K562 (cell line): Measurements from ENCODE around the gene FPGS. TPM values are rescaled to one million over a fixed set of nuclear protein-coding genes. Genes with fewer than 3 reads are reported as not detected.

Source experiments
- ATAC-seq: fragments of 200-7000 bp; cut with Tn5 transposase; 3 replicates; pipeline ENCODE4 v1.9.1; 2020; ENCODE audit warnings: moderate library complexity
- BruUV-seq: library from RNA; stranded (reverse); fragments of 400-500 nt; replicated peaks from 2 replicates; lab custom pipeline; 2021; lab: Mats Ljungman, UMichigan
- CTCF ChIA-PET: fragments of 300-600 bp; formaldehyde crosslinking; extraction: SDS; loops from one replicate; lab custom pipeline; 2021; ENCODE audit warnings: low intra/inter-chr PET ratio; lab: Yijun Ruan, JAX
- POLR2A ChIA-PET: fragments of 300-600, 350-650 bp; sonication (Branson Sonifier 250); formaldehyde crosslinking; extraction: SDS; loops from one replicate; lab custom pipeline; 2021; ENCODE audit warnings: antibody characterized with exemption, inconsistent platforms; lab: Yijun Ruan, JAX
- DNase-seq, 4 experiments: peaks; one replicate each; pipeline versions ENCODE4 v3.0.0 to v3.0.0-alpha.2; 2011 to 2018; ENCODE audit warnings: low spot score in 3 of 4, mixed read lengths in 3 of 4; ENCODE audit errors: extremely low read depth in 1 of 4
- FAIRE-seq: peaks from 2 replicates; lab custom pipeline; 2011; peaks lifted over from hg19 to GRCh38; lab: Jason Lieb, UNC
- H2AFZ ChIP-seq: 2 replicates; pipeline ENCODE4 v1.6.0; 2011; ENCODE audit warnings: low read depth, low read length, control low read depth, inconsistent platforms
- H3K27ac ChIP-seq: fragments of 200-600 bp; 3 replicates; pipeline ENCODE4 v1.8.0; 2011; ENCODE audit warnings: low read depth, mild to moderate bottlenecking, control low read depth, inconsistent platforms, low read length, moderate library complexity, mixed read lengths; ENCODE audit errors: extremely low read depth
- H3K27me3 ChIP-seq, 2 experiments: fragments of 300-600 bp in 1 of 2; 2 replicates in 1 of 2; 3 replicates in 1 of 2; pipeline versions ENCODE4 v1.6.0 to v1.8.0; 2011; ENCODE audit warnings: inconsistent platforms in 2 of 2, low read length in 2 of 2, mild to moderate bottlenecking in 1 of 2, mixed read lengths in 1 of 2, moderate library complexity in 1 of 2; ENCODE audit not compliant: control insufficient read depth in 2 of 2, insufficient read depth in 2 of 2
- H3K36me3 ChIP-seq: fragments of 300-600 bp; 3 replicates; pipeline ENCODE4 v1.8.0; 2011; ENCODE audit warnings: mild to moderate bottlenecking, low read length, inconsistent platforms; ENCODE audit not compliant: control insufficient read depth, insufficient read depth
- H3K4me1 ChIP-seq, 2 experiments: fragments of 200-600 bp in 1 of 2; replicated peaks in 1 of 2; 2 replicates in 1 of 2; 3 replicates in 1 of 2; pipeline versions ENCODE4 v1.5.1 to v1.8.0; 2011; ENCODE audit warnings: inconsistent platforms in 2 of 2, low read length in 2 of 2, mild to moderate bottlenecking in 1 of 2, mixed read lengths in 1 of 2, moderate library complexity in 1 of 2; ENCODE audit not compliant: control insufficient read depth in 2 of 2, insufficient read depth in 2 of 2
- H3K4me2 ChIP-seq: 2 replicates; pipeline ENCODE4 v1.6.1; 2011; ENCODE audit warnings: low read length, control low read depth, inconsistent platforms, mixed read lengths; ENCODE audit not compliant: insufficient read depth
- H3K4me3 ChIP-seq: fragments of 200-600 bp; sonication (generic), shearing (Covaris generic); 2 replicates; pipeline ENCODE4 v1.5.1; 2016; ENCODE audit warnings: control low read depth, inconsistent platforms
- H3K79me2 ChIP-seq: fragments of 200-600 bp; 3 replicates; pipeline ENCODE4 v1.8.0; 2011; ENCODE audit warnings: low read length, inconsistent platforms; ENCODE audit not compliant: control insufficient read depth, insufficient read depth
- H3K9ac ChIP-seq, 2 experiments: 2 replicates each; pipeline versions ENCODE4 v1.6.0 to v1.6.1; 2011; ENCODE audit warnings: low read depth in 2 of 2, low read length in 2 of 2, control low read depth in 1 of 2, inconsistent platforms in 1 of 2, mild to moderate bottlenecking in 1 of 2, mixed read lengths in 1 of 2; ENCODE audit not compliant: insufficient read depth in 1 of 2
- H3K9me1 ChIP-seq: one replicate; pipeline ENCODE4 v1.6.0; 2011; ENCODE audit warnings: inconsistent platforms, mild to moderate bottlenecking, low read length, moderate library complexity; ENCODE audit not compliant: control insufficient read depth, insufficient read depth
- H3K9me3 ChIP-seq: replicated peaks from 2 replicates; pipeline ENCODE4 v1.5.1; 2011; ENCODE audit warnings: low read depth, low read length, inconsistent platforms; ENCODE audit not compliant: control insufficient read depth, insufficient read depth
- H4K20me1 ChIP-seq: replicated peaks from 2 replicates; pipeline ENCODE4 v1.6.1; 2011; ENCODE audit warnings: low read length, inconsistent platforms, mixed read lengths; ENCODE audit not compliant: control insufficient read depth, insufficient read depth
- EHMT2 ChIP-seq: fragments of 450-650 bp; IDR thresholded peaks from 2 replicates; pipeline ENCODE4 v1.6.1; 2018; ENCODE audit warnings: antibody characterized with exemption
- HNRNPL ChIP-seq: fragments of 200-400 bp; formaldehyde crosslinking; IDR thresholded peaks from 2 replicates; pipeline ENCODE4 v1.6.1; 2017; ENCODE audit warnings: low read depth, mild to moderate bottlenecking, low read length
- HNRNPLL ChIP-seq: fragments of 200-400 bp; formaldehyde crosslinking; IDR thresholded peaks from 2 replicates; pipeline ENCODE4 v1.6.1; 2017; ENCODE audit warnings: low read length, low read depth, mild to moderate bottlenecking; ENCODE audit not compliant: poor library complexity, severe bottlenecking
- KLF13 ChIP-seq: fragments of 450-650 bp; IDR thresholded peaks from 2 replicates; pipeline ENCODE4 v1.6.1; 2016; ENCODE audit warnings: missing genetic modification characterization, low read depth, mild to moderate bottlenecking, missing compliant biosample characterization, moderate library complexity, borderline replicate concordance
- POLR2G ChIP-seq: fragments of 200-400 bp; formaldehyde crosslinking; IDR thresholded peaks from 2 replicates; pipeline ENCODE4 v1.6.1; 2017; ENCODE audit warnings: low read depth, mild to moderate bottlenecking, antibody characterized with exemption, low read length, moderate library complexity
- RBFOX2 ChIP-seq: fragments of 200-400 bp; formaldehyde crosslinking; IDR thresholded peaks from 2 replicates; pipeline ENCODE4 v1.6.1; 2017; ENCODE audit warnings: low read depth, mild to moderate bottlenecking, low read length, moderate library complexity
- SIN3A ChIP-seq, 2 experiments: fragments of 150-350 bp in 1 of 2; IDR thresholded peaks; 2 replicates each; pipeline ENCODE4 v1.6.1; 2011 to 2016; ENCODE audit warnings: borderline replicate concordance in 2 of 2, low read depth in 2 of 2, low read length in 2 of 2, mild to moderate bottlenecking in 2 of 2, moderate library complexity in 2 of 2; ENCODE audit not compliant: control insufficient read depth in 1 of 2
- ZC3H4 ChIP-seq: sonication (generic); formaldehyde crosslinking; IDR thresholded peaks from 2 replicates; pipeline ENCODE4 v1.9.0; 2021; ENCODE audit warnings: missing genetic modification reagents, borderline replicate concordance
- ZFPM2 ChIP-seq: fragments of 250-450 bp; sonication (Bioruptor Pico); IDR thresholded peaks from 2 replicates; pipeline ENCODE4 v1.5.1; 2022; ENCODE audit warnings: mild to moderate bottlenecking
- ZNF121 ChIP-seq: sonication (generic); formaldehyde crosslinking; conservative IDR thresholded peaks from 2 replicates; pipeline ENCODE4 v1.8.0; 2022; ENCODE audit warnings: missing genetic modification reagents
- ZNF133 ChIP-seq: fragments of 250-450 bp; sonication (Bioruptor Pico); IDR thresholded peaks from 2 replicates; pipeline ENCODE4 v1.4.0; 2020; ENCODE audit warnings: mild to moderate bottlenecking
- ZNF583 ChIP-seq: fragments of 250-450 bp; sonication (Bioruptor Pico); IDR thresholded peaks from 2 replicates; pipeline ENCODE4 v1.4.0; 2020
- ZNF655 ChIP-seq: fragments of 250-450 bp; sonication (Bioruptor Pico); IDR thresholded peaks from 2 replicates; pipeline ENCODE4 v1.5.0; 2021
- WGBS: fragments of 100-300 bp; shearing (Covaris generic); methylation state at CpG from one replicate; pipeline ENCODE4 v1.1.6; 2016; ENCODE audit warnings: low coverage, mixed read lengths; ENCODE audit not compliant: insufficient coverage; ENCODE audit errors: missing lambda C conversion rate; 5-methylcytosine and 5-hydroxymethylcytosine counted together
- in situ Hi-C: fragments of 300-500 bp; cut with MboI; formaldehyde crosslinking; loops from 4 replicates; pipeline ENCODE4 v1.15.0; 2018; ENCODE audit warnings: inconsistent platforms, mixed read lengths
- intact Hi-C: fragments of 100-400 bp; cut with micrococcal nuclease; formaldehyde crosslinking; loops from 2 replicates; pipeline ENCODE4 v1.14.2; 2022
- polyA plus RNA-seq, 8 experiments: library from polyadenylated mRNA; depleted of rRNA in 4 of 8; stranded (reverse) in 5 of 8; unstranded in 3 of 8; fragments of >200 nt; fragmentation: Nextera tagmentation in 2 of 8; fragmentation: Illumina TruSeq in 1 of 8; extraction: Ambion mirVana in 2 of 8; extraction: Trizol in 1 of 8; gene quantifications; 2 replicates each; pipeline versions ENCODE4 v1.2.1 to v1.2.3, GENCODE V29; 2011 to 2014; ENCODE audit warnings: inconsistent platforms in 1 of 8, missing spikeins in 1 of 8
- total RNA-seq, 7 experiments: library from RNA; depleted of rRNA in 6 of 7; stranded (reverse); fragments of >200 nt in 6 of 7; fragmentation: Illumina TruSeq in 2 of 7; extraction: Trizol in 2 of 7; gene quantifications; 2 replicates each; pipeline versions ENCODE4 v1.2.1 to v1.2.3, GENCODE V29; 2011 to 2021; ENCODE audit warnings: low replicate concordance in 1 of 7
- TF ChIP-seq, protein P1 (sequence below): fragments of 250-450 bp; sonication (Bioruptor Pico); IDR thresholded peaks from 2 replicates; pipeline ENCODE4 v1.5.0; 2021; ENCODE audit warnings: mild to moderate bottlenecking, moderate library complexity

FPGS gene
- total and polyA plus RNA-seq, 9 of the 15 experiments (the other 6 are each of a cell fraction or from before 2014, with no cell fraction given): 0.84 to 86.4 (median 59.2) TPM

DNA sequence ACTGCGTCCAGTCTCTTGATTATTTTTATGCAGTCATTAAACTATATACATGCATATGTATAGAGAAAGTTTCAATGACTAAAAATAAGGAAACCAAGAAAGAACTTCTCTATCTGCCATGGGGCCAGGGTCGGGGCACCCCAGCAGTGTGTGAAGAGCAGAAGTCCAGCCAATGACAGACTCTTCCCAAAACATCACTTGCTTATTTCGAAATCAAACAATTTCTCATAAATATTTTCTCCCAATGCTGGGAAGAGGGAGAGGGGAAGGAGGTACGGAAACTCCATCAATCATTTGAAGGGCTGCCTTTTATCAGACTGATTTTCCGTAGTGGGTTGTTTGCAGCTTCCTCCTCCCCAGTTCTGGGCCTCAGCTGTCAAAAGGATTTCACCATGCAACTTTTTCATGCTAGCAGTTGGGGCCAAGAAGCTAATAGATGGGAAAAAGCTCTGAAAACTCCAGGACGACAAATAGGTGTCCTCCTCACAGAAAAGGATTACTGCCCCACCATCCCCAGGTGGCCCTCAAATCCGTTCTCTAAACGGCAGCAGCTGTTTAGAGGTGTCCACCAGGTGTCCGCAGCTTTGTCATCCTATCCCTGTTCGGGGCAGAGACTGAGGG, 617 bp upstream of the FPGS start (continued):
- TF ChIP-seq ZNF655 (CRISPR knock-in tag): no peak
- TF ChIP-seq, all 486 proteins: peak for 21

- no peak for FAIRE-seq
- H3K9me1 ChIP-seq: peaks cover 2% of the 10 kb centered on the region
- H3K4me3 ChIP-seq: peak overlapping the region; percentile 97
- WGBS: 42% methylated on average over 18 of the region's 18 CpGs
- no peaks in the 10 kb centered on the region for H4K20me1 ChIP-seq
- no peaks in the 10 kb centered on the region for H3K27me3 ChIP-seq
- BruUV-seq: TSS peak; percentile 63
- no peaks in the 10 kb centered on the region for H3K9me3 ChIP-seq
- H3K27ac ChIP-seq: peak overlapping the region; percentile 91
- H3K79me2 ChIP-seq: peaks cover 24% of the 10 kb centered on the region
- peaks cover 17 to 34% of the 10 kb centered on the region in 2 experiments; a peak in 4 of 5 replicates for H3K4me1 ChIP-seq
- DNase-seq: no peak
- peak overlapping the region; percentile 97 to 99 for H3K9ac ChIP-seq
- no peak for ATAC-seq
- ChIA-PET CTCF (no interaction called here), POLR2A (interaction anchor here (0.5 to 3.2 kb wide), 5 partner anchors 10 to 811 kb away, joined by 3 to 19 read pairs (median 3); no protein-coding TSS in a partner anchor)
- peaks cover 46% of the 10 kb centered on the region; the same call in 2 of the 3 replicates for H3K36me3 ChIP-seq
- in situ Hi-C loops (no loop called here), intact Hi-C loops (loop anchor here (5.0 kb wide), 1 partner anchor 69 kb away; no protein-coding TSS in a partner anchor)
- H2AFZ ChIP-seq: peak overlapping the region; percentile 95
- H3K4me2 ChIP-seq: peak overlapping the region; percentile 91
- TF ChIP-seq, protein P1, sequence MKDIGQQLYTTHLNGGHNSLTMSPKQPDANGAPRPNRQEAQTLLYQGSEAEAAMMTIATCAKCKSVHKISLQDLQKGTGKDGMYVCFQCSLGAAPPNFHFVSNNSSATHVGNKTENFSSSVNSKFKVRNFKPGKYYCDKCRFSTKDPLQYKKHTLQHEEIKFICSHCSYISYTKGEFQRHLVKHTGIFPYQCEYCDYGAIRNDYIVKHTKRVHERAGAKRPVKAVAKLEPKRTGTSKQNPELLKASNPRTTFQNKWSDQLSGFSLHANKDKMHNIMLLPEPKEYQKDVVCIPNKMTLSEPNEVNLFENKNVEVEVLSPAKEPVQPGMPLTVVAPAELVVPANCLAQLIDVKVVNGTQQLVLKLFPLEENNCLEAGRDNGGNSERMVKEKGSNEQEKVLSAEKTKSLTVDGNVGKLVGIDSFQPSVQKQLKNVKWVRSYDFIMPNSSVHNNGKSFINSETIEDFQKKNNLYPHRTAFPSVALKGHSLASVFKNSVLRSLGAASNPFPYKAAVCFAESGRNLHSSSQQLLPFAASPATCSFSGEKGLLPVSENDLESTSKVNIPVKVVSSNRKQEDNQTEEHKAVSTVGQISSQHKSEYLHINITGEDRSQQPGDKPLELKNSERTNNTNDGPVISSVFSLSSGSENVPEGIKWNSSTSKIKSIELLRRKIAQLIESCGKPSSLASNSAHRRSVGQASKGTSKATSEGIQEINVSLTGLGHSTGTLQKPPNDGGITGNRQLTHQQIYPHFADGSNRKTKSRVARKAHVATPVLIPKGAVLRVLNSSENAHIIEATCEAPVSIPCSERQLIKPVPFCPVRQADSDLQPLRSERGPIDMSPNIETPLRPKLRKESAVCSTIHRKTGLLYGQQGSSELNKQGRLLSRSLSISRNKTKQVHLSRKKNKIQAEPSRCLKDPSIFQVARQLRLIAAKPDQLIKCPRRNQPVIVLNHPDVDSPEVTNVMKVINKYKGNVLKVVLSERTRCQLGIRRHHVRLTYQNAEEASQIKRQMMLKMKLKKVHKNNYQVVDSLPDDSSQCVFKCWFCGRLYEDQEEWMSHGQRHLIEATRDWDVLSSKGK (CRISPR knock-in tag): no peak
- no peak for TF ChIP-seq ZFPM2
- TF ChIP-seq HNRNPL: no peak
- no peak for TF ChIP-seq KLF13 (tag)
- TF ChIP-seq POLR2G: peak; percentile 41; the same call in 1 of the 2 replicates
- peak; percentile 48; the same call in 1 of the 2 replicates for TF ChIP-seq RBFOX2
- TF ChIP-seq EHMT2: no peak
- no peak for TF ChIP-seq ZNF133 (CRISPR knock-in tag)
- TF ChIP-seq ZNF583 (CRISPR knock-in tag): no peak
- TF ChIP-seq HNRNPLL: peak; percentile 29
- TF ChIP-seq SIN3A (IDR thresholded peaks at IDR 0.05; ENCODE audit: borderline replicate concordance in 2 of 2, control insufficient read depth in 1 of 2, low read depth in 2 of 2, low read length in 2 of 2): peak in 1 of 2 experiments; percentile 23; a peak in 1 of 4 replicates
- TF ChIP-seq ZC3H4: peak; percentile 17; the same call in 1 of the 2 replicates
- TF ChIP-seq ZNF121 (CRISPR knock-in tag): no peak
These were observed 1.0 kb downstream of the FPGS start for GRCh38 chr9:127803507-127804352.
